Common myeloid progenitor, CD34-positive (primary cell): ENCODE measurements around the gene CYGB.
A peak's percentile ranks its signal among the peaks of the same experiment; 100 is the strongest.

ENCODE experiments used
- CTCF ChIA-PET: fragments of 350-600 bp; sonication (Branson Sonifier 250); formaldehyde crosslinking; loops from one replicate; lab custom pipeline; 2021; ENCODE audit warnings: antibody characterized with exemption; lab: Charles Lee
- POLR2A ChIA-PET: fragments of 350-600 bp; sonication (Branson Sonifier 250); formaldehyde crosslinking; loops from one replicate; lab custom pipeline; 2021; ENCODE audit warnings: antibody characterized with exemption; lab: Charles Lee
- DNase-seq, 3 donors: peaks; one replicate each; pipeline versions ENCODE4 v3.0.0 to v3.0.0-alpha.2; 2013
- H3K27ac ChIP-seq, 2 experiments: 1 replicate in 1 of 2; 2 replicates in 1 of 2; pipeline ENCODE4 v1.7.0; 2013; ENCODE audit warnings: inconsistent platforms in 2 of 2, low read length in 2 of 2, mild to moderate bottlenecking in 2 of 2, low read depth in 1 of 2, moderate library complexity in 1 of 2; ENCODE audit not compliant: severe bottlenecking in 2 of 2, insufficient read depth in 1 of 2, poor library complexity in 1 of 2
- H3K27me3 ChIP-seq, 5 experiments: replicated peaks in 2 of 5; 1 replicate in 3 of 5; 2 replicates in 2 of 5; pipeline versions ENCODE4 v1.6.1 to v1.7.0; 2013; ENCODE audit warnings: low read length in 4 of 5, mild to moderate bottlenecking in 2 of 5, moderate library complexity in 2 of 5, inconsistent platforms in 1 of 5; ENCODE audit not compliant: insufficient read depth in 5 of 5, control insufficient read depth in 4 of 5
- H3K36me3 ChIP-seq, 4 experiments: 1 replicate in 2 of 4; 2 replicates in 2 of 4; pipeline versions ENCODE4 v1.6.1 to v1.7.0; 2013; ENCODE audit warnings: low read length in 3 of 4, control low read depth in 1 of 4, mild to moderate bottlenecking in 1 of 4; ENCODE audit not compliant: control insufficient read depth in 4 of 4, insufficient read depth in 4 of 4
- H3K4me1 ChIP-seq, 4 experiments: 1 replicate in 3 of 4; 2 replicates in 1 of 4; pipeline versions ENCODE4 v1.6.1 to v1.7.1; 2013; ENCODE audit warnings: low read length in 3 of 4, mild to moderate bottlenecking in 3 of 4, control low read depth in 1 of 4, inconsistent platforms in 1 of 4, moderate library complexity in 1 of 4; ENCODE audit not compliant: control insufficient read depth in 4 of 4, insufficient read depth in 4 of 4; ENCODE audit errors: control extremely low read depth in 1 of 4
- H3K4me3 ChIP-seq, 7 experiments: 1 replicate in 4 of 7; 2 replicates in 3 of 7; pipeline versions ENCODE4 v1.5.1 to v1.7.0; 2013; ENCODE audit warnings: mild to moderate bottlenecking in 7 of 7, low read length in 6 of 7, moderate library complexity in 6 of 7, inconsistent platforms in 2 of 7, low read depth in 2 of 7, control low read depth in 1 of 7; ENCODE audit not compliant: insufficient read depth in 4 of 7, control insufficient read depth in 1 of 7; ENCODE audit errors: extremely low read depth in 1 of 7
- H3K9me3 ChIP-seq, 5 experiments: 1 replicate in 4 of 5; 2 replicates in 1 of 5; pipeline versions ENCODE4 v1.6.1 to v1.7.1; 2013; ENCODE audit warnings: low read length in 4 of 5, mild to moderate bottlenecking in 2 of 5, inconsistent platforms in 1 of 5, low read depth in 1 of 5, moderate library complexity in 1 of 5; ENCODE audit not compliant: control insufficient read depth in 4 of 5, insufficient read depth in 2 of 5; ENCODE audit errors: control extremely low read depth in 1 of 5
- WGBS: methylation state at CpG from one replicate; pipeline ENCODE4 v1.1.5; 2013; ENCODE audit not compliant: insufficient coverage; 5-methylcytosine and 5-hydroxymethylcytosine counted together

CYGB gene

GRCh38 chr17:76531486-76532038, 5.9 kb downstream of the CYGB start:
- Histone ChIP-seq H3K36me3 (no peaks in the 10 kb centered on the region), H3K4me3 (no peak overlapping the region), H3K27ac (no peak overlapping the region), H3K9me3 (no peaks in the 10 kb centered on the region), H3K4me1 (peaks cover 3 to 48% (median 34%) of the 10 kb centered on the region in 4 experiments), H3K27me3 (peaks cover 0 to 9% (median 3%) of the 10 kb centered on the region in 5 experiments)
- WGBS: 94% methylated on average over 15 of the region's 18 CpGs
- POLR2A ChIA-PET: no interaction called here
- DNase-seq: no peak
- CTCF ChIA-PET: no interaction called here

- Histone ChIP-seq H3K4me3 (no peak overlapping the region), H3K27ac (no peak overlapping the region), H3K27me3 (peaks cover 0 to 2% (median 0%) of the 10 kb centered on the region in 5 experiments), H3K4me1 (peaks cover 3 to 48% (median 34%) of the 10 kb centered on the region in 4 experiments), H3K36me3 (no peaks in the 10 kb centered on the region), H3K9me3 (no peaks in the 10 kb centered on the region)
- POLR2A ChIA-PET: no interaction called here
- CTCF ChIA-PET: interaction anchor here (0.7 kb wide), 1 partner anchor 16 kb away, joined by 3 read pairs; no protein-coding TSS in a partner anchor
- no peak for DNase-seq
- 95% methylated on average over 29 of the region's 32 CpGs for WGBS
These were observed 6.6 kb downstream of the CYGB start for GRCh38 chr17:76530811-76531485.

GRCh38 chr17:76530095-76530723, 7.3 kb downstream of the CYGB start:
- POLR2A ChIA-PET: no interaction called here

GRCh38 chr17:76529224-76530094, 8.1 kb downstream of the CYGB start:
- Histone ChIP-seq H3K4me1 (peaks cover 3 to 37% (median 34%) of the 10 kb centered on the region in 4 experiments), H3K27ac (no peak overlapping the region), H3K36me3 (no peaks in the 10 kb centered on the region), H3K4me3 (no peak overlapping the region), H3K9me3 (no peaks in the 10 kb centered on the region), H3K27me3 (no peaks in the 10 kb centered on the region)
- 75% methylated on average over 11 of the region's 20 CpGs for WGBS
- CTCF ChIA-PET: interaction anchor here (0.9 to 3.4 kb wide), 6 partner anchors 16 to 152 kb away, joined by 3 to 31 read pairs (median 4); no protein-coding TSS in a partner anchor
- no peak for DNase-seq
- POLR2A ChIA-PET: interaction anchor here (2.5 kb wide), 1 partner anchor 17 kb away, joined by 13 read pairs; no protein-coding TSS in a partner anchor

More at GRCh38 chr17:76530095-76530723, 7.3 kb downstream of the CYGB start:
- Histone ChIP-seq H3K36me3 (no peaks in the 10 kb centered on the region), H3K27ac (no peak overlapping the region), H3K27me3 (no peaks in the 10 kb centered on the region), H3K4me1 (peaks cover 3 to 44% (median 34%) of the 10 kb centered on the region in 4 experiments), H3K9me3 (no peaks in the 10 kb centered on the region), H3K4me3 (no peak overlapping the region)
- CTCF ChIA-PET: interaction anchor here (0.7 to 3.4 kb wide), 2 partner anchors 15 to 17 kb away, joined by 3 to 31 read pairs; no protein-coding TSS in a partner anchor
- no peak for DNase-seq
- 95% methylated on average over 15 of the region's 23 CpGs for WGBS

- CTCF ChIA-PET: interaction anchor here (0.8 to 3.4 kb wide), 11 partner anchors 9 to 153 kb away, joined by 3 to 31 read pairs (median 5); partner anchors contain the start of gene PRCD
- Histone ChIP-seq H3K36me3 (no peaks in the 10 kb centered on the region), H3K27me3 (no peaks in the 10 kb centered on the region), H3K4me1 (peaks cover 3 to 37% (median 34%) of the 10 kb centered on the region in 4 experiments), H3K9me3 (no peaks in the 10 kb centered on the region), H3K4me3 (peak overlapping the region in 2 of 7 experiments; percentile 26 to 59), H3K27ac (no peak overlapping the region)
- POLR2A ChIA-PET: interaction anchor here (1.4 to 2.5 kb wide), 2 partner anchors 12 to 18 kb away, joined by 4 to 13 read pairs; partner anchors contain the start of gene PRCD
- 68% methylated on average over 25 of the region's 31 CpGs for WGBS
- DNase-seq: peak in 2 of 3 donors; percentile 37 to 49
These were observed 8.8 kb downstream of the CYGB start for GRCh38 chr17:76528528-76529223.

GRCh38 chr17:76528156-76528527, 9.4 kb downstream of the CYGB start:
- Histone ChIP-seq H3K27me3 (no peaks in the 10 kb centered on the region), H3K36me3 (no peaks in the 10 kb centered on the region), H3K4me1 (peaks cover 3 to 43% (median 39%) of the 10 kb centered on the region in 4 experiments), H3K9me3 (no peaks in the 10 kb centered on the region), H3K4me3 (peak overlapping the region in 2 of 7 experiments; percentile 26 to 59), H3K27ac (no peak overlapping the region)
- DNase-seq: no peak
- ChIA-PET POLR2A (interaction anchor here (0.6 to 2.5 kb wide), 5 partner anchors 12 to 58 kb away, joined by 3 to 13 read pairs (median 4); partner anchors contain the start of genes PRCD and ST6GALNAC2), CTCF (interaction anchor here (0.5 to 3.4 kb wide), 12 partner anchors 8 to 154 kb away, joined by 3 to 31 read pairs (median 4); partner anchors contain the start of gene PRCD)
- whole genome bisulfite sequencing: 63% methylated on average over 13 of the region's 15 CpGs
